ENCODE results near the gene CCDC60. TPM values are rescaled to one million over a fixed set of nuclear protein-coding genes. Genes with fewer than 3 reads are reported as not detected.

Gene CCDC60
- total and polyA plus RNA-seq, 2 of the 13 experiments (the other 11 are each of a cell fraction or from before 2014, with no cell fraction given) = not detected

DNA sequence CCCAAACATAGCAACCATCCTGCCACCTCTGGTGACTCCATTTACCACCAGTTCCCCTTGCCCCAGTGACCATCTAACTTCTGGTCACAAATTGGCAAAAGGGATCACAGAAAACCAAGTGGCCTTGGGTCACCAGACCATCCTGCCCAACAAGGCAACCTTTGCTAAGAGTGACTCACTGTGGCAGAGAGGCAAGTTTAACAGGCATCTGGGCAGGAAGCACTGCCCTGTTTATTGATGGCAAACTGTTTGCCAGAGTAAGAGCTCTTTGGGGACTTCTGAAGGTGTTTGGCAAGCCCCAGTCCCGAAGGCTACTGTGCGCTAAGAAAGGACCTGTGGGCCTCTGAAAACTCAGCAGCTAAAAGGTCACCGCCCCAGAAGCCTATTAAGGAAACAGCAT lies 230.9 kb downstream of the CCDC60 start:
- no peaks in the 10 kb centered on the region for H3K9me3 ChIP-seq (ENCODE audit: low read length)
- no peak for FAIRE-seq
- CTCF ChIA-PET (ENCODE audit: low intra/inter-chr PET ratio, low total read pairs) = no interaction called here
- no peak overlapping the region for H3K4me2 ChIP-seq (ENCODE audit: low read depth, low read length)
- TF ChIP-seq, protein P1, sequence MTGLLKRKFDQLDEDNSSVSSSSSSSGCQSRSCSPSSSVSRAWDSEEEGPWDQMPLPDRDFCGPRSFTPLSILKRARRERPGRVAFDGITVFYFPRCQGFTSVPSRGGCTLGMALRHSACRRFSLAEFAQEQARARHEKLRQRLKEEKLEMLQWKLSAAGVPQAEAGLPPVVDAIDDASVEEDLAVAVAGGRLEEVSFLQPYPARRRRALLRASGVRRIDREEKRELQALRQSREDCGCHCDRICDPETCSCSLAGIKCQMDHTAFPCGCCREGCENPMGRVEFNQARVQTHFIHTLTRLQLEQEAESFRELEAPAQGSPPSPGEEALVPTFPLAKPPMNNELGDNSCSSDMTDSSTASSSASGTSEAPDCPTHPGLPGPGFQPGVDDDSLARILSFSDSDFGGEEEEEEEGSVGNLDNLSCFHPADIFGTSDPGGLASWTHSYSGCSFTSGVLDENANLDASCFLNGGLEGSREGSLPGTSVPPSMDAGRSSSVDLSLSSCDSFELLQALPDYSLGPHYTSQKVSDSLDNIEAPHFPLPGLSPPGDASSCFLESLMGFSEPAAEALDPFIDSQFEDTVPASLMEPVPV (CRISPR knock-in tag; IDR thresholded peaks at IDR 0.05) = no peak
- no peak for TF ChIP-seq ZNF570 (CRISPR knock-in tag; IDR thresholded peaks at IDR 0.05; ENCODE audit: borderline replicate concordance)
- no peak overlapping the region for H2AFZ ChIP-seq (ENCODE audit: low read length)
- no peak overlapping the region for H3K27ac ChIP-seq (ENCODE audit: extremely low read length, insufficient read depth, low read length)
- H3K79me2 ChIP-seq (ENCODE audit: insufficient read depth, low read length) = no peaks in the 10 kb centered on the region
- no peak overlapping the region for H3K4me3 ChIP-seq (replicated peaks in 1 of 3; ENCODE audit: insufficient read depth in 1 of 3, low read depth in 2 of 3, low read length in 3 of 3)
- intact Hi-C loops (cut with micrococcal nuclease; ENCODE audit: unreplicated experiment) (no loop called here), in situ Hi-C loops (cut with HindIII; ENCODE audit: extremely low pct_ligation_motif_present, low pct_unique_long_range_greater_than_20kb) (no loop called here)
- no peaks in the 10 kb centered on the region for H3K36me3 ChIP-seq (replicated peaks in 1 of 2; ENCODE audit: control insufficient read depth in 1 of 2, insufficient read depth in 2 of 2, low read length in 2 of 2)
- no peaks in the 10 kb centered on the region; a peak in 1 of 5 replicates for H3K27me3 ChIP-seq (ENCODE audit: control insufficient read depth in 1 of 2, insufficient read depth in 2 of 2, low read length in 2 of 2)
- 97% methylated on average over 3 of the region's 3 CpGs for WGBS (ENCODE audit: low lambda C conversion rate)
- DNase-seq (ENCODE audit: low spot score) = no peak
- POLR2A ChIA-PET = no interaction called here
- ATAC-seq = no peak
- no TSS peak for BruUV-seq (replicated peaks)
- no peak overlapping the region for H3K9ac ChIP-seq (ENCODE audit: insufficient read depth, low read depth, low read length)
- H3K4me1 ChIP-seq (ENCODE audit: insufficient read depth, low read length) = no peaks in the 10 kb centered on the region
- no peaks in the 10 kb centered on the region for H4K20me1 ChIP-seq (ENCODE audit: insufficient read depth, low read length)

DNA sequence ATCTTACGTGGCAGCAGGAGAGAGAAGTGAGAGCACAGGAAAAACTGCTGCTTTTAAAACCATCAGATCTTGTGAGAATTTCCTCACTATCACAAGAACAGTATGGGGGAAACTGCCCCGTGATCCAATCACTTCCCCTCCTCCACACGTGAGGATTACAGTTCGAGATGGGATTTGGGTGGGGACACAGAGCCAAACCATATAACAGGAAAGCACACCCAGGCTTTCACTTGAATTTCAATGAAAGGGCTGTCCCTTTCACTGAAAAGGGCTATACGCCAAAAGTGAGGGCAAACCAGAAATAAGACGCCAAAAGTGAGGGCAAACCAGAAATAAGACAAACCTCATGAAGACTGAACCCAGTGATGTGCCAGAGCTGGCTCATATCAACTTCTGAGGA lies 236.2 kb downstream of the CCDC60 start:
- Histone ChIP-seq H3K79me2 (ENCODE audit: insufficient read depth, low read length) (no peaks in the 10 kb centered on the region), H3K4me3 (replicated peaks in 1 of 3; ENCODE audit: insufficient read depth in 1 of 3, low read depth in 2 of 3, low read length in 3 of 3) (no peak overlapping the region), H3K4me1 (ENCODE audit: insufficient read depth, low read length) (no peaks in the 10 kb centered on the region), H4K20me1 (ENCODE audit: insufficient read depth, low read length) (no peaks in the 10 kb centered on the region), H3K4me2 (ENCODE audit: low read depth, low read length) (no peak overlapping the region), H3K9me3 (ENCODE audit: low read length) (no peaks in the 10 kb centered on the region), H3K27ac (ENCODE audit: extremely low read length, insufficient read depth, low read length) (no peak overlapping the region), H3K9ac (ENCODE audit: insufficient read depth, low read depth, low read length) (no peak overlapping the region), H3K36me3 (replicated peaks in 1 of 2; ENCODE audit: control insufficient read depth in 1 of 2, insufficient read depth in 2 of 2, low read length in 2 of 2) (no peaks in the 10 kb centered on the region), H2AFZ (ENCODE audit: low read length) (no peak overlapping the region), H3K27me3 (ENCODE audit: control insufficient read depth in 1 of 2, insufficient read depth in 2 of 2, low read length in 2 of 2) (no peaks in the 10 kb centered on the region)
- ChIA-PET POLR2A (no interaction called here), CTCF (ENCODE audit: low intra/inter-chr PET ratio, low total read pairs) (no interaction called here)
- no peak for ATAC-seq
- BruUV-seq (replicated peaks) = no TSS peak
- intact Hi-C loops (cut with micrococcal nuclease; ENCODE audit: unreplicated experiment) (no loop called here), in situ Hi-C loops (cut with HindIII; ENCODE audit: extremely low pct_ligation_motif_present, low pct_unique_long_range_greater_than_20kb) (no loop called here)
- DNase-seq (ENCODE audit: low spot score) = no peak
- no peak for FAIRE-seq
- 21% methylated on average over 6 of the region's 6 CpGs for WGBS (ENCODE audit: low lambda C conversion rate)
- TF ChIP-seq SOX5 (CRISPR knock-in tag; IDR thresholded peaks at IDR 0.05; ENCODE audit: borderline replicate concordance) (no peak), IKZF1 (IDR thresholded peaks at IDR 0.05) (no peak), GZF1 (CRISPR knock-in tag; IDR thresholded peaks at IDR 0.05) (no peak), GTF2F1 (IDR thresholded peaks at IDR 0.05; ENCODE audit: low read length) (no peak), ZNF878 (CRISPR knock-in tag; IDR thresholded peaks at IDR 0.05) (no peak), HDAC1 (CRISPR knock-in tag; IDR thresholded peaks at IDR 0.05) (no peak), ZNF703 (CRISPR knock-in tag; IDR thresholded peaks at IDR 0.05; ENCODE audit: borderline replicate concordance) (no peak)
- TF ChIP-seq, protein P2, sequence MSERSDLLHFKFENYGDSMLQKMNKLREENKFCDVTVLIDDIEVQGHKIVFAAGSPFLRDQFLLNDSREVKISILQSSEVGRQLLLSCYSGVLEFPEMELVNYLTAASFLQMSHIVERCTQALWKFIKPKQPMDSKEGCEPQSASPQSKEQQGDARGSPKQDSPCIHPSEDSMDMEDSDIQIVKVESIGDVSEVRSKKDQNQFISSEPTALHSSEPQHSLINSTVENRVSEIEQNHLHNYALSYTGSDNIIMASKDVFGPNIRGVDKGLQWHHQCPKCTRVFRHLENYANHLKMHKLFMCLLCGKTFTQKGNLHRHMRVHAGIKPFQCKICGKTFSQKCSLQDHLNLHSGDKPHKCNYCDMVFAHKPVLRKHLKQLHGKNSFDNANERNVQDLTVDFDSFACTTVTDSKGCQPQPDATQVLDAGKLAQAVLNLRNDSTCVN (CRISPR knock-in tag; IDR thresholded peaks at IDR 0.05; ENCODE audit: borderline replicate concordance) = no peak
- TF ChIP-seq, protein P3, sequence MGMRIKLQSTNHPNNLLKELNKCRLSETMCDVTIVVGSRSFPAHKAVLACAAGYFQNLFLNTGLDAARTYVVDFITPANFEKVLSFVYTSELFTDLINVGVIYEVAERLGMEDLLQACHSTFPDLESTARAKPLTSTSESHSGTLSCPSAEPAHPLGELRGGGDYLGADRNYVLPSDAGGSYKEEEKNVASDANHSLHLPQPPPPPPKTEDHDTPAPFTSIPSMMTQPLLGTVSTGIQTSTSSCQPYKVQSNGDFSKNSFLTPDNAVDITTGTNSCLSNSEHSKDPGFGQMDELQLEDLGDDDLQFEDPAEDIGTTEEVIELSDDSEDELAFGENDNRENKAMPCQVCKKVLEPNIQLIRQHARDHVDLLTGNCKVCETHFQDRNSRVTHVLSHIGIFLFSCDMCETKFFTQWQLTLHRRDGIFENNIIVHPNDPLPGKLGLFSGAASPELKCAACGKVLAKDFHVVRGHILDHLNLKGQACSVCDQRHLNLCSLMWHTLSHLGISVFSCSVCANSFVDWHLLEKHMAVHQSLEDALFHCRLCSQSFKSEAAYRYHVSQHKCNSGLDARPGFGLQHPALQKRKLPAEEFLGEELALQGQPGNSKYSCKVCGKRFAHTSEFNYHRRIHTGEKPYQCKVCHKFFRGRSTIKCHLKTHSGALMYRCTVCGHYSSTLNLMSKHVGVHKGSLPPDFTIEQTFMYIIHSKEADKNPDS (CRISPR knock-in tag; IDR thresholded peaks at IDR 0.05) = no peak
- TF ChIP-seq, protein P4, sequence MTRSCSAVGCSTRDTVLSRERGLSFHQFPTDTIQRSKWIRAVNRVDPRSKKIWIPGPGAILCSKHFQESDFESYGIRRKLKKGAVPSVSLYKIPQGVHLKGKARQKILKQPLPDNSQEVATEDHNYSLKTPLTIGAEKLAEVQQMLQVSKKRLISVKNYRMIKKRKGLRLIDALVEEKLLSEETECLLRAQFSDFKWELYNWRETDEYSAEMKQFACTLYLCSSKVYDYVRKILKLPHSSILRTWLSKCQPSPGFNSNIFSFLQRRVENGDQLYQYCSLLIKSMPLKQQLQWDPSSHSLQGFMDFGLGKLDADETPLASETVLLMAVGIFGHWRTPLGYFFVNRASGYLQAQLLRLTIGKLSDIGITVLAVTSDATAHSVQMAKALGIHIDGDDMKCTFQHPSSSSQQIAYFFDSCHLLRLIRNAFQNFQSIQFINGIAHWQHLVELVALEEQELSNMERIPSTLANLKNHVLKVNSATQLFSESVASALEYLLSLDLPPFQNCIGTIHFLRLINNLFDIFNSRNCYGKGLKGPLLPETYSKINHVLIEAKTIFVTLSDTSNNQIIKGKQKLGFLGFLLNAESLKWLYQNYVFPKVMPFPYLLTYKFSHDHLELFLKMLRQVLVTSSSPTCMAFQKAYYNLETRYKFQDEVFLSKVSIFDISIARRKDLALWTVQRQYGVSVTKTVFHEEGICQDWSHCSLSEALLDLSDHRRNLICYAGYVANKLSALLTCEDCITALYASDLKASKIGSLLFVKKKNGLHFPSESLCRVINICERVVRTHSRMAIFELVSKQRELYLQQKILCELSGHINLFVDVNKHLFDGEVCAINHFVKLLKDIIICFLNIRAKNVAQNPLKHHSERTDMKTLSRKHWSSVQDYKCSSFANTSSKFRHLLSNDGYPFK (CRISPR knock-in tag; IDR thresholded peaks at IDR 0.05; ENCODE audit: borderline replicate concordance) = no peak
